Lung microvascular endothelial cell (primary cell): ENCODE data around the gene CALD1. TPM values are rescaled to one million over a fixed set of nuclear protein-coding genes. Genes with fewer than 3 reads are reported as not detected.

ENCODE experiments used
- DNase-seq, 2 donors: peaks; one replicate each; pipeline versions ENCODE4 v3.0.0 to v3.0.0-alpha.2; 2010; ENCODE audit warnings: low read depth in 2 of 2
- total RNA-seq: library from RNA; depleted of rRNA; stranded (reverse); fragments of >200 nt; gene quantifications from 2 replicates; pipeline ENCODE4 v1.2.1, GENCODE V29; 2014

The CALD1 gene
- total RNA-seq, 1 donor from 2014 or later: 198 TPM

DNA sequence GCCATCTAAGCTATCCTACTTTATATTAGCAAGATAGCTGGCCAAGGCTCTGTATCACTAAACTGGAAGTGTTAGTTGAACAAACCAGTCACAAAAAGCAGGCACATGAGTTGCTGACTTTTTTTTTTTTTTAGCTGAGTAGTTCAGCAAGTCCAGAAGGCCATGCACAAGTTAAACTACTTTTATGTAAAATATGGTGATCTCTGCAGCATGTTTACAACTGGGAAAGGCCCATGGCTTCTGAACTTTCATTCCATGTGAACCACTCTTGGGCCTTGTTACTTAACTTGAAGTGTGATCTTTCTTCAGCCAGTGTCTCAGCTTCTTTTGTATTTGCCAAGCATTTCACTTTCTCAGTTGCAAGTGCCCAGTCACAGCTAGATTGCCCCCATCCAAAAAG, 78.5 kb downstream of the CALD1 start:
- no peak for DNase-seq

DNA sequence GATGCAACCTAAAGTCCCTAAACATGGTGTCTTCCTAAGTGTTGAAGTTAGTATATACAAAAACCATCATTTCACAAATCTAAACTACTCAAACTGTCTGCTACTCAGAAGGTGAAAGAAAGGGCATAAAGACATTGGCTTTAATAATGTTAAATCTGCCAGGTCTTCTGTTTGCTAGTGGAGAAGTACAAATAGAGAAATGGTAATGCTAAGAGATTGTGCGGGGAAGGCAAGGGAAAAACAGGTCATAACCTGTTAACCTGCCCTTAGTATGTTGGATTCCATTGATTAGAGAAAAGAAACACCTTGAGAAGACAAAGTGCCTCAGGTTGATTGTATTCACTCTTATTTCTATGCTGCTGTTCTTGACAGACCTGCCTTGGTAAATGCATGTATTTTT, 80.3 kb downstream of the CALD1 start:
- no peak for DNase-seq

DNA sequence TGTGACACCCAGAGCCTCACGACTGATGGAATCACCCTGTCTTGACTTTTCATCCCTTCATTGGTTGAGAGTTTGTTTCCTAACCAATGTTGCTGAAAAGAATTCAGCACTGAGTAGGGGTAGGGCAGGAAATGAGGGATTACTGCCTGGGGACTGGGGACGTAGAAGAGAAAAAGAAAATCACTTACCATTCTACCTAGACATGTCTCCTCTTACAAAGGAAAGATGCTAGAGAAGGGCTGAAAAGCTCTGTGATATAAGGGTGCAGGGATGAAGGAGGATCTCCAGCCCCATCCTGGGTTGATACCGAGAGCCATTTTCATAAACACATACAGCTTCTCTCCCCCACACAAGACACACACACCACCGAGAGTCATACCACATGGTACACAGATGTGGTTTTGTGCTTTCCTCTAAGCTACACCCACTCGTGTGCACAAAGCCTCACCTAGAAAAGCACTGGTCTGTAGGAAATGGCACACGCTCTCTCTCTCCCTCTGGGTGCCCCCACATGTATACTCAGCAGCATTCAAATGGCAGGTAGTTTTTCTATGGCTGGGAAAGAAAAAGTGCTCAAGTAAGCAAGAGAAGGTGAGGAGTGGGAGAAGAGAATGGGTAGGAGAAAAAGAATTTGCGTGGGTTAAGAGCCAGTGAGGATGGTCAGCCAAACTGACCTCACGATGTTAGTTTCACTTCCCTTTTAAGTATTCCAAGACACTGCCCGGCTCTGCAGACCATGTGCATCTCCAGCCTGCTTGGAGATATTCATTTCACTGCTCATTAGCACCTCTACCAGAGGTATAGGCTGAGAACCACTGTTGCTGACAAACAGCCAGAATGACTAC, 85.8 kb downstream of the CALD1 start:
- DNase-seq: peak in 1 of 2 donors; percentile 50

DNA sequence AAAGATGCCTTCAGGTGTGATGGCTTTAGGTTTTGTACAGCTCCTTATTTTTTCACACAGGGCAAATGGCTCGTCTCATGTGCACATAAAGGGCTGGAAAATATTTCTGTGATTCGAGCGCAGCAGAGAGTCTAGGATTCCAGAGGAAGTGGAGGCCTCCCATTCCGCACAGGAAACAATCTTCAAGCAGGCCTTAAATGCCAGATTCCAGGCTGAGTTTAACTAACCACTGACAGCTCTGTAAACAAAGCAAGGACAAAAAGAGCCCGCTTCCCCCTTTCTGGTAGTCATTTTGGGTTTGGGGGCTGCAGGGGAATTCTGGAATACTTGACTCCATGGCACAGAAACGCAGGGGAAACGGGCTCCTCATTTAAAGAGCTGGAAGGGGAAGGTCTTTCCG, 87.2 kb downstream of the CALD1 start:
- DNase-seq: peak; percentile 61 to 68

DNA sequence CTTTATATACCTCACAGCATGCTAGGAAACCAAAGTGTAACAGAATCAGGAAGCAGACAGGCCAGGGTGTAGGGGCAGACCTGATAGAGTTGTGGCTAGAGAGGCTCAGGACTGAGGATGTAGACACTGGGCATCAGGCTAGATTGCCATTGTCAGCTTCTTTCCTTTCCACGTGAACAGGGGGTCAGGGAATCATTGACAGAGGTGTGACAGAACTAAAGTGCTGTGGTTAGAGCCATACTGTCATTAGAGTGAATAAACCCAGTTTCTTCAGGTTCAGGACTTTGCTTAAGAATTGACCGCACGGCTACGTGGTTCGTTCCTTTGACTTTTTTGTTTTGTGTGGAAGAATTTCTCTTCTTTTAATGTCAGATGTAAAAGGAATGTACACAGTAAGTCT, 90.7 kb downstream of the CALD1 start:
- DNase-seq: no peak

DNA sequence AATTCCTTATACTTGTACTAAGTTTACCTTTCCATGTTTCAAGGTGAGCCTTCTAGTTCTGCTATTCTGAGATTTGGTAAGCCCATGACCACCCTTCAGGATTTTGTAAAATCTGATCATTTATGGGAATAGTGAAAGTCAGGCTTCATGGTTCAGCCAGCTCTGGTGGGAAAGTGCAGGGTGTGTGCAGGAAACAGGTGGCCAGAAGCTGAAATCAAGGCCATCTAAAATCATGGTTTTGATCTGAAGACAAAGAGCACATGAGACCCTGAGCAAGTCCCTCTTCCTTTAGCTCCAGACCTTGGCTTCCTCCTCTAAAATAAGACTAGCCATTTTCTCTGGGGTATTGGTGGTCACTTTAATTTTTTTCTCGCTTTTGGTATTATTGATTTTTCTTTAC, 91.3 kb downstream of the CALD1 start:
- peak; percentile 53 to 73 for DNase-seq

DNA sequence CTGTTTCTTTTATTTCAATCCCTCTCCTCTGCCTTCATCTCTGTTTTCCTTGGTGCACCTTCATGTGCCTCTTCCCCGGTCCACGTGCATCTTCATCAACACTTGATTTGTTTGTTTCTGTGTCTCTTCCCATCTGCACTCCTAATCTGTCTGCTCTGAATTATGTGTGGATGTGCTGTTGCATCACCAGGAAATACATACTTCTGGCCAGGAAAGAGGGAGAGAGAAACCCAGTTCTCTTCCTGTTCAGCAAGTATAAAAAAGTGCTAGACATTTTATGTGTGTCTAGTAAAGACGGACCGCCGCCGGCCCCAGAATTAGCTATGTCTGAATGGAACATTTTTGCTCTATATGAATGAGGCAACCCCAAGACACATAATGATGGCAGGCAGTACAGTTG, 93.8 kb downstream of the CALD1 start:
- peak; percentile 44 to 82 for DNase-seq

DNA sequence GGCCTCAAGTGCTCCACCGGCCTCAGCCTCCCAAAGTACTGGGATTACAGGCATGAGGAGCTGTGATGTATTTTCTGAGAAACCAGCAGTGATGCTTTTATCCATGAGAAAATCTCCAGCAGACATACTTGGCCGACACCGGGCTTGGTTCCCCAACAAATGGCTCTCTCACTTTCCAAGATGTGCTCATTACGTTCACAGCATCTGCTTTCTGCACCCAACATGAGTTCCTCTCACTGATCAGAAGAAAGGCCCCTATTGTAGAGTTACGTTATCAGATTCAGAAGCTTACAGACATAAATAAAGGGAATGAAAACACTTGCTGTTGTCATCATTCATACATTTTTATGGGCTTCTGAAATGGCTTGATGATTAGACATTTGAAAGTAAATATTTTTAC, 95.0 kb downstream of the CALD1 start:
- no peak for DNase-seq

DNA sequence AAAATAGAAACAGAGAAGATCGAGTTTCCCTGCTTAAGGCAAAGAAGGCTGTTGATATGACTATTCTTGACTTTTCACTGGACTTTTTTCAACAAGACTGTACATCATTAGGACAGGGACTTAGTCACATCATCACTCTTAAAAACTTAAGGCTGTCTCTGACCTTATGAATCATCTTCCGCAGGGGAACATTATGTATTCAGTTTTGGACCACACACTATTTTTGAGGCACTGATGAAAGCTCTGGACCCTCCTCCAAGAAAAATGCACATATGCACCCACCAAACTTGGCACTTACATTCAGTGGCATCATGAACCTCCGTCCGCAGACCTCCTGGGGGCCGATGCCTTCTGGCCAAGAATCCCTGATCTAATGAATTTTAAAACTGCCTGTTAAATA, 96.4 kb downstream of the CALD1 start:
- peak in 1 of 2 donors; percentile 41 for DNase-seq

DNA sequence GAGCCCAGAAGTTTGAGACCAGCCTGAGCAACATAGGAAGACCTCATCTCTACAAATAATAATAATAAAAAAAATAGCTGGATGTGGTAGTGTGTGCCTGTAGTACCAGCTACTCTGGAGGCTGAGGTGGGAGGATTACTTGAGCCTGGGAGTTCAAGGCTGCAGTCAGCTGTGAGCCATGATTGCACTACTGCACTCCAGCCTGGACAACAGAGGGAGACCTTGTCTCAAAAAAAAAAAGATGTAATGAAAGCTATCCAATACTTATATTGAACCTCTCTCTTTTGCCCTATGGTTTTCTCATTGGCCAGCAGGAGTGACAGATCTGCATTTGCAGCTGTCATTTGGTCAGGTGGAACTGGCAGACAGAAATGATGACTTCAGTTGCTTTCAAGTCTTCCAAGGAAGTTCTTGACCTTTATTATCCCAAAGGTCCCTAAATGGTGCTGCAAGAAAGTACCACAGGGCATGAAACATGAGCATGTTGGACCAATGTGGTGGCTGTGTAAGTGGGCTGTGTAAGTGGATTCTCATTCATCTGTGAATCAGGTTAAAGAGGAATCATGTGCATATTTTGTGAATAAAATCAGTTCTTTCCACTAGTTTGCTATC, 99.4 kb downstream of the CALD1 start:
- no peak for DNase-seq

DNA sequence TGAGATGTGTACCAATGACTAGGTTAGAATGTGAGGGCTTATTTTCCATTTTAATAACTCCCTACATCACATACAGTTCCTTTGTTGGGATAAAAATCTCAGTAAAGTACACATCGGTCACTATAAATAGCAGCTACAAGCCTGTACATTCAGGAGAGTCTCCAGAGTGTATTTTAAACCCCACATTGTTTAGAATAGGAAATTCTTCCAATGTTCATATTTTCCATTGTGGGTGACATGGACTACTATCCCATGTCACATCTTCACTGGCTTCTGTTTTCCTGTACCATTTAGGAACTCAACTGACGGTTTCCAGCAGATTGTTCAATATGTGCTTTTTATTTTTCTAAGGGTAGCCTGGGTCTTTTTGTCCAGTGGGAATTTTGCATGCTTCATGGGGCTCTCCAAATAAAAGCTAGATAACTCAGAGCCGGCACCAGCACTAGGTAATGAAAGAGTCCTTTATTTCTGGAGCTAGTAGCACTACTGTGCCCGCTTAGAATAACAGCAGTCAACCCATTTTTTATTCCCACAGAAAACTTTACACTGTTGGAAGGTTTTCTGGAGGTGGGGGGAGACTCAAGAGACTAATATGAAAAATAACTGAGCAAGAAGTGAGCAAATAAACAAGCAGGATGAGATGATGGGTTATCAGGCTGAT, 100.5 kb downstream of the CALD1 start:
- DNase-seq: peak in 1 of 2 donors; percentile 88

DNA sequence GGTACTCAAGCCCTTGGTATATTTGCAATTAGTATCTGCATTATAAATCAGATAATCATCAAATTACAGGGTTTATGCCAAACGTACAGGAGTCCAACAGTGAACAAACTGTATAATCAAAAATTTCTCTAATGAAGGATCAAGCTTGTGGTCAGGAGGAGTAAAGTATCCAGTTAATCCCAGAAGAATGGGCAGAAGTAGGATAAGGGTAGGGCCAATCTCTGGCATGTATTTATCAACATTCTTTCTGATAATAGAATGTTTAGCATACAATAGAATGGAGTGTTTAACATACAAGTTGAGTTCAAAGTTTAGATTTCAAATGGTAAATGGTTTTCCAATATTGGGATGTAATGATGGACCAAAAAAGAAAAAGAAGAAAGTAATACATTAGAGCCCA, 103.0 kb downstream of the CALD1 start:
- DNase-seq: no peak

DNA sequence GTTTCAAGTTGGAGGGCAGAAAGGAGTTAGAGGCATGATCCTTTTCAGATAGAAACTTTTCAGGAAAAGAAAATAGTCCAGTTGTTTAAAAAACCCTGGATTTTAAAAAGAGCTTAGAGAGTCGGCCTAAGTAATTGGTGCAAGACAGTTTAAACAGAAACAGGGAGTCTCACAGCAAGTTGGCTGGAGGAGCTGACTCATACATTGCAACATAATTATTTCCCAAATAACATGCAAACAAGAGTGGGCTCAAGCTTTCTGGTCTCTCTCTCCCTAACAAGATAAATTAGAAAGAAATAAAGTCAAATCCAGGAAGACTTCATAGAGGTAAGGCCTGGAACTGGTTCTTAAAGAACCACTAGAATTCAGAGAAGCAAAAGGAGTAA, 106.5 kb downstream of the CALD1 start:
- peak; percentile 33 to 65 for DNase-seq

DNA sequence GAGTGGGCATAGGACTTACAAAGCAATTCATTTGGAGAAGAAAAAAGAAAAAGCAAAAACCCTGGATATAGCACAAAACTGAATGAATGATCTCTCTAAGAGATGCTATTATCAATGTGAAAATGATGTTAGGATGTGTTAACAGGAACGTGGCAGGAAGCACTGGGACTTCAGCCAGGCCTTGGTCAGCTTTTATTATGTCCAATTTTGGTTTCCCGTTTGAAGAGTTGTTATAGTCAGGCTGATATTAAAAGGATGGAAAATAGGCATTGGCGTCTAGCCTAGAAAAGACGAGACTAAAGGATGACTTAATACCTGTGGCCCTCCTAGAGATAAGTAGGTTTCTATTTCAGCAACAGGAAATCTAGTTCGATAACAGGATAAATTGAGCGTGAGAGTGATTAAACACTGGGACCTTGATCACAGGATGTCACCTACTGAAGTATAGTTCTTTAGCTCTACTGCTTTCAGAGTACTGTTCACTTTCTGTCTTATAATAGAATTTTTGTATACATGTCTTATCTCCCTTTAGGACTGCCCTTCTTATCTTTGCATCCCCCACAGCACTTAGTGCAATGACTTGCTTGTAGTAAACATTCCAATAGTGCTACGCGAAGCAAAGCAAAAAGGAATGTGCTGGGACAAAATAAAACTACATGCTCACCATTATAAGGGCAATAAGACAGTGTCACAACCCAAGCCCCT, 107.1 kb downstream of the CALD1 start:
- DNase-seq: peak; percentile 80 to 95

DNA sequence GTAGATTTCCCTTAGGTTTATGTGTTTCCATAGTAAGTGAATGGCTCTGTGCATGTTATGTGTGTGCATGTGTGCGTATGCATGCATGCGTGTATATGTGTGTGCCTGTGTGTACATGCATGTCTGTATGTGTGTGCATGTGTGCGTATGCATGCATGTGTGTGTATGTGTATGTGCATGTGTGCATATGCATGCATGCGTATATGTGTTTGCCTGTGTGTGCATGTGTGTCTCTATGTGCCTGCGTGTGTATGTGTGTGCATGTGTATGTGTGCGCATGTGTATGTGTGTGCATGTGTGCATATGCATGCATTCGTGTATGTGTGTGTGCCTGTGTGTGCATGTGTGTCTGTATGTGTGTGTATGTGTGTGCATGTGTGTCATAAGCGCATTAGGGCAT, 108.1 kb downstream of the CALD1 start:
- no peak for DNase-seq

DNA sequence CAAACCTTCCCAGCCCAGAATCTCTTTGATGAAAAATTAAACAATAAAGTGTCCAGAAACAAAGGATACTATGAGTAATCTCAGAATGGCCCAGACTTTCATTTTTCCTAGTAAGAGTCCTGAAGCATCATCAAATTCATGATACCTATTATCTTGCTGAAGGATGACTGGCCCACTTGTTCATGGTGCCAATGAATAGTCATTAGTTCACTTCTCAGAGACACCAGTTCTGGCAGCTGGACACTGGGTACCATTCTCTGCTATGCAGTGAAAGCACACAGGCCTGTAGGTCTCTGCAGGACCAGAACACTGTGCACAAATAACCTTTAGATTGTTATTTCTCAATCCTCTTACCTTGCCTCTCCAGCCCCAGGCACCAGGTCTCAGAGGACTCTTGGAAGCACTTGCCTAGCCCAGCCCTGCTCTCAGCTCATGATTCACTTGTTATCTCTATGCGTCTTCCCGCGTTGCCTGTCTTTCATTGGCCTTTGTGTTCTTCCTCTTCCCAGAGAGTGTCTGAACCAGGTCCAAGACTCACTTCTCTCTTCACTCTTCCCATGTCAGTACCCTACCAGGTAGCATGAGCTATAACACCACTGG, 108.8 kb downstream of the CALD1 start:
- DNase-seq: no peak

DNA sequence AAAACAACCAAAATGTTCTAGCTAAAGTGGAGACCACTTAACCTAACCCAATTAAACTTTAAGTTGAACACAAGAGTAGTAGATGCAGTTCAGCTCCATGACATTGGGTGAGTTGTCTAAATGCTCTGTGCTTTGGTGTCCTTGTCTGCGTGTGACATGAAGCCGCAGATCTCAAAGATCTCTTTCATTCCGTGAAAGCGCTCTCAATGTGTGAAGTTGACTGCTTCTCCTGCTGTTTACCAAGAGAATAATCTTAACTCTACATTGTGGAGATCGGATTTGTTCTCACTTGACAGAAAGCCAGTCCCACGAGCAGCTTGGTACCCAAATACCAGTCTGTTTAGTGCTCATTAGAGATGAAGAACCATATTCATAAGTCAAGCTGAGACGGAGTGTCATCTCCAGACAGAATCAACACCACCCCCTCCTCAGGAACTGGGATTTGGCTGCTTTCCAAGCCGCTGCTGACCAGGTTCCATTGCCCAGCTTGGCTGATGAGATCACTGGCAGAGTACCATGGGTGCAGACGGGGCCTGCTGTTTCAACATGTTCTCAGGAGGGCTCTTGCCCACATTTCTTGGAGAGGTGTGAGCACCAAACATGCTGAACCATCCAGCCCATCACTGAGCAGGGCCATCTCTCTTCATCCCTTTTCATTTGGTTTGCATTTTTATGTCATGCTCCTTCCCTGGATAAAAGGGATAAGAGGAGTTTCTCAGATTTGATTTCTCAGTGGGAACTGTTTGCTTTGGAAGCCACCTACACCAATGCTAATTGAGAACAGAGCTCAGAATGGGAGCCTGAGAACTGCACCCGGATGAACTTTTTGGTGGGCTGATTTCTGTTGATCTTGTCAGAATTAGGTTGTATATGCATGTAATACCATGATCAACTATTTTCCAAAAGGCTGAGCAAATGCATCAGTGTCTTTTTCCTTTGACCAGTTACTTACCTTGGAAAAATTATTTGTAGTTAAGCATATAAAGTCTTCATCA, 111.1 kb downstream of the CALD1 start:
- peak; percentile 49 to 67 for DNase-seq

DNA sequence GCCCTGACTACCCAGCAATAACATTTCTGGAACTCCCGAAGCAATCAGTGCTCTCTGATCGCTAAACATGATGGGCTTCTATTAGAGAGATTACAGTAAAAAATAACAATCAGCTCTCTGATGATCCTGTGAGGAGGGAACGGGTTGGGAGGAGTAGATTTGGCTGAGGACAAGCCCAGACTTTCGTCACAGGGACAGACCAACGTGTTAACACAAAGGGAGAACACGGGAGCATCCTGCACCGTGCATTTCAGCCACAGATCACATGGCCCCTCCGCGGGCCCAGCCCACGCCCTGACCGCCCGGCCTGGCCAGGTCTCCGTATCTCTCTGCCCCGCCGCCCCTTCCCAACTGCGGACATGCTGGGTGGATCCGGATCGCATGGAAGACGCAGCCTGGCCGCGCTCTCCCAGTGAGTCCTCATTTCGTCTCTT, 111.8 kb downstream of the CALD1 start:
- DNase-seq: peak; percentile 40 to 98

DNA sequence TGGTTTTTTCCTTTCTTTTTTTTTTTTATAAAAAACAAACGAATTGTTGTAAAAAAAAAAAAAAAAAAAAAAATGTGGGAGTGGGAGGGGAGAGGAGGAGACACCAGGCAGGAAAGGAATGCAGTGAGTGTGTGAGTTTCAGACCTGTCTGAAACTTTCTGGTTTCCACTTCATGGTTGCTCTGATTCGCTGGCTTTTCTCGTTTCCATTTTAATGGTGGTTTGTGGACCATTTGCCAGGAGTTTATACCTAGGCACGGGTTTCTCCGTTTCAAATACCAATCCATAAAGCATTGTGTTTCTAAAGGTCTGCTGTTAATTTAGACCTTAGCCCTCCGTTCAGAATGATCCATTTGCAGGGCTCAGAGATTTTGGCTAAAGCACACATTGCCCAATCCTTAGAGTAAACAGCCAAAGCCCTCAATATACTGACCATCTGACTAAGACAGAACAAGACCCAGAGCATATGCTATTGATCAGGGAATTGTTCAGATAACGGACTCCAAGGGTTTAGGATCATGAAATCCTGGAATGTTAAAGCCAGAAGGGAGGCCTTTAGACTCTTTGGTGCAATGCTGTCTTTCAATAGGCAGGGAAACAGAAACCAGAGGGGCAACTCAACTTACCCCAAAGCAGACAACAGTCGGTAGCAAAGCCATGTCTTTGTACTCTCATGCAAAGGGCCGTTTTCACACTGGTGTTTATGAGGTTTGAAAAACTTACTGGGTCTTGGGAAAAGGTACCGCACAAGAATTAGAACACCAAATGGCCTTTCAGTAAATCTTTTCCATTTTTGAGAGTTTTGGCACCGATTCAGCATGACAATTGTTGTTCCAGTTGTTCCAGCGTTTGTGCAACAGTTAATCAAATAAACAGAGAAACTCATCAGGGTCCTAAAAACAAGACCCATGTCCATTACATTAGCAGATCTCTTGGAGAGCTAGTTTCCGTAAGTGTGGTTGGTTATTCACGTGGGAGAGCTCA, 112.6 kb downstream of the CALD1 start:
- DNase-seq: peak in 1 of 2 donors; percentile 77
